Hippocampal formation (tissue), 2 donors: ENCODE measurements around the gene CNTNAP3B.
A peak's percentile ranks its signal among the peaks of the same experiment; 100 is the strongest.
"Not testable (repeated sequence)": the region's sequence is repeated elsewhere in the genome, so short reads cannot be mapped to it uniquely, and the experiment has no call there.

ENCODE experiments used
- DNase-seq, 2 donors: peaks; one replicate each; lab custom pipeline; 2025; lab: John Stamatoyannopoulos, UW

Gene CNTNAP3B

DNA sequence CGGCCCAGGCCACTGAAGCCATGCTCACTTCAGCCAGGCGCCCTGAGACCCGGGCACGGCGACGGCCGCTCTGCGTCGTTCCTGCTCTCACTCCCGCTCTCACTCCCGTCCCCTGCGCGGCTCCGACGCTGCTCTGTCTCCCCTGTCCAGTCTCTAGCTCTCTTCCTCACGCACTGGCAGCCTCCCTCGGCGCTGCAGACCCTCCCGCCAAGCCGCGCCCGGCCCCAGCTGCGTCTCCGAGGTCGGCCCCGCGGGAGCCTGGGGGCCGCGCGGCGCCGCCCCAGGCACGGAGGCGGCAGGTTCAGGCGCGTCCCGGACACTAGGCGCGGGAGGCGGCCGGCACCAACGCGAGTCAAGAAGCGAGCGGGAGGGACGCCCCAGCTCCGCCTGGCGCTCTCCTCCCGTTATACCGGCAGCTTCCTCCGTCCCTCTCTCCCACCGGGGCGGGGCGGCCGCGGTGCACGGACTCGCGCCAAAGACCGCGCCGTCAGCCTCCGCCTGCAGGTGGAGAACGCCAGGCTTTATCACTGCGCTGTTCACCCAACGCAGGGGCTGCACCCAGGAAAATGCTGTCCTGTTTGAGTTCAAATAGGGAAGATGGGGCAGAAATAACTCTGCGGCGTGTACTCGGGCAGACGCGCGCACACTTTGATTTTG, at the start of gene CNTNAP3B:
TSS of gene CNTNAP3B (minus strand) at position 354 of the 657 bp plus-strand sequence. CDS start at position 22, 332 bp downstream.
- DNase-seq, result not testable (repeated sequence)

DNA sequence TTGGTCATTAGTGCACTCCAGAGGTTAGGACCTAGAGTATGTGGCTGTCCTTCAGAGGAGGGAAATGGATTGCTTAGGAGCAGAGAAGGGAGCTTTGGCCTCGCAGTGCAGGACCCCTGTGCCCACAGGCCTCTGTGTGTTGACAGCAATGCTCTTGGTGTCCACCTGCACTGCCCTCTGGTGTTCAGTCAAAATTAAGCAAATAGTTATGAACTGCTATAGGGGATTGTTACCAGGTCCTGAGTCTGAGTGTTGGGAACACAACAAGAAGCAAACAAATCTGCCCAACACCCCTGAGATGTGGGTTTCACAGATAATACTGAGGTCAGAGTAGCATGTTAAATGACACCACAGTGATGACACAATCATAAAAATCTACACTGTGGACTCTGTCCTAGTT, 31.1 kb upstream of the CNTNAP3B start:
- DNase-seq, result not testable (repeated sequence)

DNA sequence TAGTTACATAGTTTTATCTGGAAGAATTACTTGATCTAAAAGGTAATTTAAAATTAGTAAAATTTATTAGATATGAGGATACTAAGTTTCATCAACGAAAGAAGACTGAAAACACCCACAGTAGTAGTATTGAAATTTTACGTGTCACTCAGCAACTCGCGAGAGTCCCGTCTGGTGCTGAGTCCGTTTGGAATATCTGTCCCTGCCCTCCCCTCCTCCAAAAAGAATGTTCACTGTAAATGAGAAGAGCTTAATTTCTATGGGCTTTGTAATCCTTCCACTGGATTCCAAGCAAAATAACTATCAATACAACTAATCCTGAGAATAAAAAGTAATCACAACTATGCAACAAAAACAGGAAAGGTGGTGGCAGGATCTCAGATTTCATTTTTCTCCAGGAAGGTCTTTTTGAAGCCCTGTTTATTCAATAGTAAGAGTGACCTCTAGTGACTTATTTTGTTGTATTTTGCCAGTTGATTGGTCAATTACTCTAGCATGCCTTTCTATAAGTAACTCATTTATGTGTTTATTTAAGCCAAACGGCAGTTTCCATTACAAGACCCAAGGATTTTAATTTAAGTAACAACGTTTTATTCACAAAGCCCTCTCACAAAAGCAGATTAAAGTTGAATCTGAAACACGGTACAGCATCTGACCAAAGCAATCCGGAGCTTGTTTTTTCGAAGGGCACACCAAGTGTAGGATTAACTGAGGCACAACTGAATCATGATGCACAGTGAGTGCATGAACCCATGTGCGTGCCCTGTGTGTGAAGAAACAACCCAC, 2.0 kb downstream of the CNTNAP3B start:
- peak in 1 of 2 donors; percentile 18 for DNase-seq

DNA sequence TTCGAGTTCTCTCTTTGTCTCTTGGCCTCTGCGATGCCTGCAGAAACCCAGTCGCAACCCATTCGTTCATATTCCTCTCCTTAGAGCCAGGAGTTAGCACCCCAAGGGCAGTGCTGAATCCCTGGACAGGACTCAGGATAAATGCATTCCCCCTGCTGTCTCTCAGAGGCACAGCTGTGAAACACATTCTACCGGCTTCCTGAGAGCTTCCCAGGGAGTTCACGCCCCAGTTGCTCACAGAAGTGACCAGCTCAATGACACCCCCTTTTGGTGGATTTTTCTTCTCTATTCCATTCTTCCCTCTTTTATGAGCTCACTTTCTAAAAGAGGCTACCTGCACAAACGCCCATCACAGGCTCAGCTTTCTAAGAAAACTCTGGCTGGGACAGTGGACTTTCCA, 8.2 kb downstream of the CNTNAP3B start:
- DNase-seq, result not testable (repeated sequence)

DNA sequence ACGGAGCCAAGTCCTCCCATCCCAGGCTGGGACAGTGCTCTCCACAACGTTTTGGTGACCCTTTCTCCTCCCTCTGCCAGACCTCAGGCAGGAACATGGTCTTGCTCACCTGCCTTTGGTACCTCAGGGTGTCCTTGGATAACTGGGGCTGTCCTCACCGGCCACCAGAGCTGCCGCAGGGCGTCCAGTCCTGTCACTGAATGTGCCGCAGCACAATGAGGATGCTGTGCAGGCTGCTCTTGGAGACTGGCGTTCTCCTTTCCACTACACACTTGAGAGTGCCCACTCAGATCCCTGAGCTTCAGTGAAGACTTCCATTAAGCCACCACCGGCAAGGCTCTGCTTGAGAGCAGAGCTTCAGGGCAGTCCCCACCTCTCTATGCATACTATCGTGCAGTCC, 33.3 kb downstream of the CNTNAP3B start:
- DNase-seq, result not testable (repeated sequence)

DNA sequence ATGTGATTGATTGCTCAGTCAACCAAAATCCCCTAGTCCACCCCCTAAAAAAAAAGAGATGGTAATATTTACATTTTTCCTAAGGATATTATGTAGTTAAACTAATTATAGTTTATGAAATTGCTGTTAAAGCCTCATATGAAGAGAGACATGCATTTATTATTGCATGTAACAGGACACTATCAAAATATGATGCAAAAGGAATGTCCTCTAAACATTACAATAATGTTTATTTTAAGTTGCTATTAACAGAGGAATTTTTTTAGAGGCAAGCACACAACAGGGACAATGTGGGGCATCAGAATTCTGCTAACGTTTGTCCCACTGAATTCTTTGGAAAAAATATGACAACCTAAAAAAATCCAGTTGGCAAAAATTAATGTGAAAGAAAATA, 44.7 kb downstream of the CNTNAP3B start:
- not testable (repeated sequence) for DNase-seq

DNA sequence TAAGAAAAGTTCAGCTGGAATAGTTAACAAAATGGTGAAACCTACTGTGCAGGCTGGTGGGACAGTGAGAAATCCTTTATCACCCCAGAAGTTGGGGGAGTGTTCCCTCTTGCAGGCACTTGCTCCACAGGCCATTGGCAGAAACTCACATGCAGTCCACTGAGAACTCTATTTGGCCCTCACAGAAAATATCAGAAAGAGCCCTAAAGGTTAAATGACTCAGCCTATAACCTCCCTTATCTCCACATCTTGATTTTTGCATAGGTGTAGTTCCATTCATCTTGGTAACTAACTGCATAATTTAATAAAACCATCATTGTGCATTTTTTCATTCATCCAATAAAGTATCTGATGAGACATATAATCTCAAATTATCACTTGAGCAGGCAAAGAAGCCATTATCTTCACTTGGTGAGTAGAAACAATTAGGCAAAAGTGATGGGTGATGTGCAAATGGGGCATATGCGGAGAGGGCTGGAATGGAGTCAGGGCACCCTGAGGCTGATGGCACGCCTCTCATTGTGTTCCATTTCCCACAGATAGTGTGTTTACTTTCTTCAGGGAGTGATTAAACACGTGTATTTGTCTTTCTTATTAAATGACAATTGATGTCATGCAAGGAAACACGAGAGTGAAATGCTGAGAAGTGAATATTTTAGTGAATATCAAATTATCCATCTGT, 45.2 kb downstream of the CNTNAP3B start:
- DNase-seq, result not testable (repeated sequence)

DNA sequence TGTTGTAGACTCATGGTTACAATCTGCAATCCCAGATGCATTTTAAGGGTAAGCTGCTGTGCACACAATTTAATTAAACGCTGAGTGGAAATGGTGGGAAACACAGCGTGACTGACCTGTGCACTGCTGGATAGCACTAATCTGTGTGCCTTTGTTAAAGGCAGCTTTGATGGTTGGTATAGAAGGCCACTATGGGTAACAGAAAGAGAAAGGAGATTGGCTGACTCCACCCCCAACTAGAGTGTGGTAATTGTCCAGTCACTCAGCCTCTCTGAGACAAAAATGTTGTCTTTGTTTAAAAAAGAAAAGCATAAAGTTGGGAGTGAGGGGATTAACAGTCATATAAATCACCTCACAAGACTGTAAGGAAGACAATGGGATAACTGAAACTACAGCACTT, 48.9 kb downstream of the CNTNAP3B start:
- DNase-seq, result not testable (repeated sequence)

DNA sequence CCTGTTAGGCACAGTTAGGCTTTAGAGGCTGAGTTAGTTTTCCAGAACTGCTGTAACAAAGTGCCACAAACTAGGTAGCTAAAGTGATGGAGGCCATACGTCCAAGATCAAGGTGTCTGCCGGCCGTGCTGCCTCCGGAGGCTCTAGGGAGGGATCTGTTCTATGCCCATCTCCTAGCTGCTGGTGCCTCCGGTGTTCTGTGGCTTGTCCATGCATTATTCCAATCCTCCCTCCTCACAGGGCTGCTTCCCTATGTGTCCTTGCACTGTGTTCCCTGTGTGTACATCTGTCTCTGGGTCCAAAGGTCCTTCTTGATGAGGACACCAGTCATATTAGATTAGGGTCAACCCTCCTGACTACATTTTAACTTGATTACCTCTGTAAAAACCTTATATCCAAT, 54.4 kb downstream of the CNTNAP3B start:
- DNase-seq, result not testable (repeated sequence)

DNA sequence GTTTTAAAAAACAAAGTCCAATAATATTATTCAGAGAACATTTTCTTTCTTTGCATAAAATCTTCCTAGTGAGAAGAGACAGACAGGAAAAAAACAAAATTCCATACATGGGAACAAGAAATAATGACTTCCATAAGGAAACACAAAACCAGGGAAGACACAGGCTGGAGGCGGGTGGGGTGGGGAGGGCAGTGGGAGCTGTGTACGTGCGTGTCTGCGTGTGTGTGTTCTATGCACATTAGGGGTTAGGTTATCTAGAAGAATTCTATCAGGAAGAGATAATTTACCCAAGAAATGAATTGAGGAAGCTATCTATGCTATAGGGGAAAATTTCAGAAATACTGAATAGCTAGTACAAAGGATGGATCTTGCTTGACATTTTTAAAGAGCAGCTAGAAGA, 58.2 kb downstream of the CNTNAP3B start:
- DNase-seq, result not testable (repeated sequence)

DNA sequence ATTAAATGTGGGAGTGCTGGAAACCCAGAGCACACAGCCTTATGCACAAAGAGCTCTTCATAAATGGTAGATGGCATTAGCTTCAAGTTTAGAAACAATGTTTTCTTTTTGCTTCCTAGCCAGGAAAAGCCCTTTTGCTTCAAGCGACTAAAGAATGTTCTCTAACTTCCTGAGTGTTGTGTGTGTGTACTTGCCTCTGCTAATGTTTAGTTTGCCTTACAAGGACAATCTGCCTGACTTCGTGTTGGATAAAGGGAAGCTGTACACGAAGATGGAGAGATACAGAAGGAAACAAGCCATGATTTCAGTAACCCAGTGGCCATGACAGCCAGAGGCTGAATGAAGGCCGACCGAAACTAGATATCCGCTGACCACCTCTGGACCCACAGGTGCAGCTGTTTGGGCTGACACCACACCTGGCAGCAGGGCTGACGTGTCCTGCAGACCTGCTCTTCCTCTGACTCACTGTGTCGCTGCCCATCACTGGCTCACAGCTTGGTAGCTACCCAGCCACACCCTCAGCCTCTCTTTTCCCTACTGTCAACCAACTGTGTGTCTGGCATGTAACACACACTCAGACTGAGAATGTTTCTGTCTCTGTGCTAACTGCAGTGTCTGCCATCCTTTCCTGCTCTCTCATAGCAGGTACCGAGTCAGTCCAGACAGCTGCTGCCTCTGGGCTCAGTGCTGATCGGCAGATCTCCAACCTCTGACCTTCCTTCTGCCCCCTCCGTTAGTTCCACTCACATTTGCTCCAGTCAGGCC, 59.0 kb downstream of the CNTNAP3B start:
- DNase-seq, result not testable (repeated sequence)

DNA sequence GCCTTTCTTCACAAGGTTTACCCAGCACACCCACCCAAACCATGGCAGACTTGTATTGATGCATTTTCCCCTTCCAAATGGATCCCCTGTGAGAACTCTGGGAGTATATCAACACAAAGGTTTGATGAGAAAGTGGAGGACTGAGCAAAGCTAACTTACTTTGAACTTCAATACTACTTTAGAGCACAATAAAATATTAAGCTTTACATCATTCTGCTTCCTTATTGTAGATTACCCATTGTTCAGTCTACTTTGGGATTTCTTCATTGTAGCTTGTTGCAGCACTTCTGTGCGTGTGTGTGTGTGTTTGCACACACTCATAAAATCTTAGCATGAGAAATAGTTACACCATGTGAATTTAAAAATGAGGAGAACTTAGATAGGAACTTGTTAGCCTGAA, 75.4 kb downstream of the CNTNAP3B start:
- not testable (repeated sequence) for DNase-seq

DNA sequence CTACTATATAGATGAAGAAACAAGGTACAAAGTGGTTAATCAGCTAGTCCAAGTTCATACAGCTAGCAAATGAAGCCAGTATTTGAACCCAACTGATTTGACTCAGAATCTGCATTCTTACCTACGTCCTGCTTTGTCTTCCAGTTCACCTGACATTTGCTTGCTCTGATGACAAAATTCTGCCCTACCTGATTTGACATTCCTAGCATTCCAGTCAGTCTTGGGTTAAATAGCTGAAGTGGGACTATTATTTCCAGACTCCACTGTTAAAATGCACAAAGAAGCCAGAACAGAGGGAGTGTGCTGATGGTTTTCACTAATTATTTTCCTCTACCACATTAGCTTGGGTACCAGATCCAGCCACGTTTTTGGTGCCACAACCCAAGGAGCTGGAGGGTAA, 78.5 kb downstream of the CNTNAP3B start:
- not testable (repeated sequence) for DNase-seq

DNA sequence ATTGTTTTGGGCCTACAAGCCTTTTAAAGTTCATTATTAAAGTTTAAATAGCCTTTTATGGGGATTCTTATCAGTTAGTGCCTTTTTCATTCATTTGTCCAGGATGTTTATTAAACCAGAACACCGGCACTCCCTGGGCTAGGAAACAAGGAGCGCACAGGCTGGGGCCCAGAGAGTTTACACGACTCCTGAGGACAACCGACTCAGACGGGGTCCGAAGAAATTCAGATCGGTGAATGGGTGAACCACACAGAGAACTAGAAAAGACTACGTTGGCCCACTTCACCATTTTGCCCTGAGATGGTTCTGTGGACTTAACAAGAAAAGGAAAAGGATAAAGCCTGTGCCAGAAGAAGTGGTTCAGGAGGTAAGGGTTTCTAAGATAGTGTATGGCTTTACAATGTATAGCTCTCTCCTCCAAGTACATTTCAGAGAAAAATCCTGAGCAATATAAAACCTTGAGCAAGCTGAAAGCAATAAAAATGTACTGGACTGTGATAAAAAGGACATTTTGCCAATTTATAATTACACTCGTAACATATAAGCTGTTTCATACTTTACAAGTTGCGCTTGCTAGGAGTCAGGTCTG, 84.7 kb downstream of the CNTNAP3B start:
- not testable (repeated sequence) for DNase-seq

DNA sequence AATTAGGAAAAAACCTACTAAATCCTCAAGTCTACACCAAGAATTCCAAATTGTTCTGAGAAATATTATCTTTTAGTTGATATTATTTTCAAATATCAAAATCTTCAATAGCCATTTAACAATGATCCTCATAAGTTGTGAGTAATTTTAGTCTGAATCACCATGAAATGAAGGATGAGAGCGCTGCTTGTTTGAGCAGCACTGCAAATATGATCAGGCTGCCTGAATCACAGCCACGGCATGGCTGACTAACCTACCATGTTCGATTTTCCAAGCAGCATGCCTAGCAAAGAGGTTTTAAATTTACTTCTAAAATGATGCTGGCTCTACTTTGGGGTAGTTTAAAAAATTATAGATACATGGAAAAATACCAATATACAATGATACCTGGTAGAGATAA, 95.7 kb downstream of the CNTNAP3B start:
- DNase-seq, result not testable (repeated sequence)

DNA sequence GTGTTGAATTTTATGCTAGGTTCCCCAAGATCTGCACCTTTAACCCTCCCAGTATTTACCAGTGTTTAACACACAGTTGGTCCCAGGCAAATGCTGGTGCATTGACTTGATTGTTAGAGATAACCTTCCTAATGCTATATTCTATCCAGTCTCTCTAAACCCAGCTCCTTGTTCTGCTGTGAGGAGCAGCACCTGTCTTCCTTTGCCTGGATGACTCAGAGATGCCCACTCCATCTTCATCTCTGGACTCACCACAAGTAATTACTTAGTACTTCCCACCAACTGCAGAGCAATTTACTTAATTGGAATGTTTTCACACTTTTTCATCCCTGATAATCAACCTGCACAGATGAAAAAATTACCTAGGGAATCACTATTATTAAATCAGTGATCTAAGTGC, 108.6 kb downstream of the CNTNAP3B start:
- DNase-seq, result not testable (repeated sequence)

DNA sequence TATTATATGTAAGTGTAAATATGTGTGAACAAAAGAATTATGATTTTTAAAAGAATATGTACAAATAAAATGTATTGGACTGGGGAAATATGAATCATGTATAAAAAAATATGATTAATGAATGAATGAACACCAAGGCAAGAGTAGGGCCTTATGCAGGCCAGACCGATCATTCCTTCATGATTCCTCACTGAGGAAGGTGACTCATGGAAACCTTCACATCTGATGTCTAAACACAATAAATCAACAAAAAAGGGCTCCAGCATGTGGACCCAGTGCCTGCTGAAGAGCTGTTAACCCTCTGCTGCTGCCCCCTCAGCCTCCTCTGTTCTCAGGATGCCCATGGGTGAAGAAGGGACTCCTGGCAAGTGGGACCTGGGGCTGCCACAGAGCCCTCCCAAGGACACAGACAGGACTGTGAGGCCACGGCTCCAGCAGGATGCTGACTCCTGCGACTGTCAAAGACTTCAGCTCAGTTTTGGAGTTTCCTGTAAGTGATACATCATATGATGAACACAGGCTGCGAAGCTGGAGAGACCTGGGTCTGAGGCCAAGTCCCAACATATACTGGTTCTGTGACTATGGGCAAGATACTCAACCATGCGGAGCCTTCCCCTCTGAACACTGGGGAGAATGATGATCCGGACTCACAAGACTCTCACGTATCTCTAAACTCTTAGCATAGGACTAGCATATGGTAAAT, 110.9 kb downstream of the CNTNAP3B start:
- DNase-seq, result not testable (repeated sequence)

DNA sequence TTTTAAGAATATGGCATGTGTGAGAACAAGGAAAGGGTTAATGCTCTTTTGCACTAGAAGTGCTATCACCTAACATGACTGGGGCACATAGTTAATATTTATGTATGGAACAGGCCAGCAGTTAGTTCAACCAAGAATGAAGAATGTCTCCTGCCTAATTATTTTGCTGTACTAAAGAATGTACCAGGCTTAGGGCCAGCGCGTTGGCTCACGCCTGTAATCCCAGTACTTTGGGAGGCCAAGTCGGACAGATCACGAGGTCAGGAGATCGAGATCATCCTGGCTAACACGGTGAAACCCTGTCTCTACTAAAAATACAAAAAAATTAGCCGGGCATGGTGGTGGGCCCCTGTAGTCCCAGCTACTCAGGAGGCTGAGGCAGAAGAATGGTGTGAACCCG, 114.9 kb downstream of the CNTNAP3B start:
- DNase-seq, result not testable (repeated sequence)

DNA sequence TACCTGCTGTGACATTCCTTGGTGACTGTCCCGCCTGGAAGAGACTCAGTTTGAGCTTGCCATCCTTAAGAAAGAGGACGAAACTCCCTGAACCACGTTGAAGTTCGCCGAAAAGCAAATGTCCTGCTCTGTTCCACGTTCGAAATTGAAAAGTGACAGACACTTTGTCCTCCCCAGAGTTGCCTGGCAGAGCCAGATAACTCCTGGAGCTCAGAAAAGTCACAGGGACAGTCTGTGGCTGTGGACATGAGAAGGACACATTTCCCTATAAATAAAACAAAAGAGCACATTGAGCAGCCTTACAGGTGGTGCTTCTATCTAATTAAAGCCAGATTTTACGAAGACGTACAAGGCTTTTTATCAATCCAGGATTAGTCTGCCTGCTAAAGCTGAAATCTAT, 137.6 kb downstream of the CNTNAP3B start:
- DNase-seq, result not testable (repeated sequence)

DNA sequence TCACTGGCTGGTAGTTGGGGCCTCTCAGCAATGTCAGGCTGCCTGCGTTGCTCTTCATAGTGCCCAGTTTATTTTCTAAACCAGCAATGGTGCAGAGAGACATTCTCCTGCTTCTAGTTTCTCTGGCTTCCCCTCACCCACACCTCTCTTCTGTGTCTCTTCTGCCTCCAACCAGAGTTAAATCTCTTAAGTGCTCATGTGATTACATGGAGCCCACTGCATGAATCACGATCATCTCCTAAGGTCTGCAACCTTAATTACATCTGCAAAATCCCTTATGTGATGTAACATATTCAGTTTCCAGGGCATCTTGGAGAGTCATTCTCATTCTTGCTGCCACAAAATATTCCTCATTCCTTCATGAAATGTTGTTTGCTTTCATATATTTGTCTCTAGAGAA, 149.0 kb downstream of the CNTNAP3B start:
- DNase-seq, result not testable (repeated sequence)
